PC-9 (cell line): ENCODE measurements around the gene AUTS2. TPM values are rescaled to one million over a fixed set of nuclear protein-coding genes. Genes with fewer than 3 reads are reported as not detected.

Source experiments
- BruUV-seq: library from RNA; stranded (reverse); fragments of 400-500 nt; replicated peaks from 2 replicates; lab custom pipeline; 2021; lab: Mats Ljungman, UMichigan
- CTCF ChIA-PET: fragments of 300-600 bp; sonication (Branson Sonifier 250); formaldehyde crosslinking; loops from one replicate; lab custom pipeline; 2022; ENCODE audit warnings: antibody characterized with exemption; lab: Charles Lee
- POLR2A ChIA-PET: fragments of 300-600 bp; sonication (Branson Sonifier 250); formaldehyde crosslinking; loops from one replicate; lab custom pipeline; 2022; ENCODE audit warnings: antibody characterized with exemption; ENCODE audit not compliant: unreplicated experiment; lab: Charles Lee
- DNase-seq, 2 experiments: peaks; one replicate each; pipeline versions ENCODE4 v3.0.0 to v3.0.0-alpha.2; 2015 to 2022; ENCODE audit warnings: mixed read lengths in 1 of 2
- H2AFZ ChIP-seq: fragments of 200-600 bp; sonication (generic); 2 replicates; pipeline ENCODE4 v1.8.1; 2017; ENCODE audit warnings: antibody characterized with exemption
- H3F3A ChIP-seq: fragments of 200-600 bp; sonication (generic); 2 replicates; pipeline ENCODE4 v1.8.1; 2017; ENCODE audit warnings: antibody characterized with exemption, mild to moderate bottlenecking, low read depth; ENCODE audit not compliant: insufficient read depth
- H3K27ac ChIP-seq: fragments of 200-600 bp; sonication (generic); 2 replicates; pipeline ENCODE4 v1.6.1; 2016; ENCODE audit warnings: mixed run types
- H3K27me3 ChIP-seq: fragments of 200-600 bp; sonication (generic); 2 replicates; pipeline ENCODE4 v1.6.1; 2016; ENCODE audit warnings: low read depth, mixed run types; ENCODE audit not compliant: insufficient read depth
- H3K36me3 ChIP-seq: fragments of 200-600 bp; sonication (generic); 2 replicates; pipeline ENCODE4 v1.6.1; 2016; ENCODE audit warnings: low read depth, mixed run types
- H3K4me1 ChIP-seq: fragments of 200-600 bp; sonication (generic); replicated peaks from 2 replicates; pipeline ENCODE4 v1.6.1; 2016; ENCODE audit warnings: mixed run types; ENCODE audit not compliant: insufficient read depth
- H3K4me2 ChIP-seq: fragments of 200-600 bp; sonication (generic); 2 replicates; pipeline ENCODE4 v1.6.1; 2017; ENCODE audit warnings: mixed run types
- H3K4me3 ChIP-seq: fragments of 200-600 bp; sonication (generic); 2 replicates; pipeline ENCODE4 v1.6.1; 2016; ENCODE audit warnings: mixed run types
- H3K79me2 ChIP-seq: fragments of 200-600 bp; sonication (generic); 2 replicates; pipeline ENCODE4 v1.6.1; 2017; ENCODE audit warnings: low read depth, mixed run types
- H3K9me2 ChIP-seq: fragments of 200-600 bp; sonication (generic); 2 replicates; pipeline ENCODE4 v1.8.1; 2017; ENCODE audit warnings: mild to moderate bottlenecking; ENCODE audit not compliant: insufficient read depth
- H3K9me3 ChIP-seq: fragments of 200-600 bp; sonication (generic); 2 replicates; pipeline ENCODE4 v1.8.1; 2016; ENCODE audit warnings: low read depth; ENCODE audit not compliant: insufficient read depth
- H4K20me1 ChIP-seq: fragments of 200-600 bp; sonication (generic); 2 replicates; pipeline ENCODE4 v1.8.1; 2017; ENCODE audit not compliant: insufficient read depth
- EZH2 ChIP-seq: fragments of 200-600 bp; sonication (generic); IDR thresholded peaks from 2 replicates; pipeline ENCODE4 v1.8.0; 2017; ENCODE audit warnings: antibody characterized with exemption, low read depth
- intact Hi-C: fragments of 100-400 bp; cut with micrococcal nuclease; formaldehyde crosslinking; loops from one replicate; pipeline ENCODE4 v1.10.0; 2022; ENCODE audit not compliant: unreplicated experiment
- total RNA-seq: library from RNA; stranded (reverse); gene quantifications from 2 replicates; pipeline ENCODE4 v1.2.3, GENCODE V29; 2021
- TF ChIP-seq, protein P1 (sequence below): fragments of 200-600 bp; sonication (generic); conservative IDR thresholded peaks from 2 replicates; pipeline ENCODE4 v1.6.1; 2017; ENCODE audit warnings: mixed run types, antibody characterized with exemption, mild to moderate bottlenecking, moderate library complexity

Gene AUTS2
- total RNA-seq, 1 experiment from 2014 or later: not detected

DNA sequence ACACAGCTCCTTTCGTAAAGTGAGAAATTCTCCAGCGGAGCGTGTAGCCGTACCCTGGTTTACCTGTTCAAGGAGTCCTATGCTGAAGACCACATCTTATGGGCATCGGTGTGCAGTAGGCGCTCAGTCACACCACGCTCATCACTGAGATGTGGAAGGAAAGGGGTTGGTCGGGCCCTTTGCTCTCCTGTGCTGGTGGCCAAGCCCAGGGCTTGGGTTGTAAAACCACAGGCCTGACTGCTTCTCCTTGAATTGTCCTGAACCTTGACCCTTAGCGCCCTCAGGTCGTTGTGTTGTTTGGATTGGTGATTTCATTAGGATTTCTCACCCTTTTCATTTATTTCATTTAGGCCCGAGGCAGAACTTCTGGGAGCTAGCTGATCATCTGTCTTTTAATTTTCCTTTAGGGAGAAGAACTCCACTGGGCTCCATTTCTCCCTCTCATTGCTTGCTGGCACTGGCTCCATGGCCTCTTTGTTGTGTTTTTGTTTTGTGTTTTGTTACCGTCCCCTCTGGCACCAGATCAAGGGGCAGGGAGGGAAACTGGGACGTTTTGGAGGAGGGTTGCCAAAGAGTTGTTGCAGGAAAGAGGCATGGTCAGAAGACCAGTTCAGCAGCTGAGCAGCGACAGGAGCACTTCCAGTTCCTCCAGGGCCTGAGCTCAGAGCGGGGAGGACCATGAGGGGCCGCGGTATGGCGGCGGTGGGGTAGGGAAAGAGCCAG is 1022.2 kb downstream of the AUTS2 start:
- Histone ChIP-seq H2AFZ (no peak overlapping the region), H4K20me1 (no peaks in the 10 kb centered on the region), H3K4me2 (no peak overlapping the region), H3K36me3 (no peaks in the 10 kb centered on the region), H3K9me2 (no peaks in the 10 kb centered on the region), H3F3A (no peaks in the 10 kb centered on the region), H3K27me3 (peaks cover 73% of the 10 kb centered on the region), H3K9me3 (no peaks in the 10 kb centered on the region), H3K4me3 (no peak overlapping the region), H3K27ac (no peak overlapping the region), H3K79me2 (no peaks in the 10 kb centered on the region), H3K4me1 (no peaks in the 10 kb centered on the region)
- no peak for DNase-seq
- ChIA-PET POLR2A (no interaction called here), CTCF (no interaction called here)
- intact Hi-C loops: no loop called here
- TF ChIP-seq, protein P1, sequence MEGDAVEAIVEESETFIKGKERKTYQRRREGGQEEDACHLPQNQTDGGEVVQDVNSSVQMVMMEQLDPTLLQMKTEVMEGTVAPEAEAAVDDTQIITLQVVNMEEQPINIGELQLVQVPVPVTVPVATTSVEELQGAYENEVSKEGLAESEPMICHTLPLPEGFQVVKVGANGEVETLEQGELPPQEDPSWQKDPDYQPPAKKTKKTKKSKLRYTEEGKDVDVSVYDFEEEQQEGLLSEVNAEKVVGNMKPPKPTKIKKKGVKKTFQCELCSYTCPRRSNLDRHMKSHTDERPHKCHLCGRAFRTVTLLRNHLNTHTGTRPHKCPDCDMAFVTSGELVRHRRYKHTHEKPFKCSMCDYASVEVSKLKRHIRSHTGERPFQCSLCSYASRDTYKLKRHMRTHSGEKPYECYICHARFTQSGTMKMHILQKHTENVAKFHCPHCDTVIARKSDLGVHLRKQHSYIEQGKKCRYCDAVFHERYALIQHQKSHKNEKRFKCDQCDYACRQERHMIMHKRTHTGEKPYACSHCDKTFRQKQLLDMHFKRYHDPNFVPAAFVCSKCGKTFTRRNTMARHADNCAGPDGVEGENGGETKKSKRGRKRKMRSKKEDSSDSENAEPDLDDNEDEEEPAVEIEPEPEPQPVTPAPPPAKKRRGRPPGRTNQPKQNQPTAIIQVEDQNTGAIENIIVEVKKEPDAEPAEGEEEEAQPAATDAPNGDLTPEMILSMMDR: no peak
- no peak for TF ChIP-seq EZH2
- no TSS peak for BruUV-seq

DNA sequence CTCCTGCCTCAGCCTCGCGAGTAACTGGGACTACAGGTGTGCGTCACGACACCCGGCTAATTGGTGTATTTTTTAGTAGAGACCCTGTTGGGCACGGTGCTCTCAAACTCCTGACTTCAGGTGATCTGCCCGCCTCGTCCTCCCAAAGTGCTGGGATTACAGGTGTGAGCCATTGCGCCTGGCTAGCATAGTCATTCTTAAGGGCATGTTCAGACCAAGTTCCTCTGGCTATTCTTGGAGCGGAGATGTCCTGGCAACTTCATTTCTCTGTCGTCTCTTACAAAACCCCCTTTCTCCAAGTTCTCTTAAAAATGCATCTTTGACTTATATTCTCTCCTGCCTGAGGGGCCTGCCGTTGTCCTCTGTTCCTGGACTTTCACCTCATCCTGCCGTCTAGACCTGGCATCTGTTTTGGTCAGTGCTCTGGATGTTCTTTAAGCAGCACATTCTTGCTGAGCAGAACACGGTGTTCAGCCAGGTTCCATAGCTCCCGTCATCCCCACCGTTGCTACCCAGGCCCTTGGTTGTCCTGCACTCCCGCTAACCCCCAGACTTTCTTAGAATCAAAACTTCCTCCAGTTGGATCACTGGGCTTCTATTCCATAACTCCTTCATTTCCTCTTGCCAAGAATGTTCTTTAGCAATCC is 1023.8 kb downstream of the AUTS2 start:
- TF ChIP-seq EZH2: no peak
- TF ChIP-seq, protein P1: no peak
- Histone ChIP-seq H3K9me2 (no peaks in the 10 kb centered on the region), H3K4me3 (no peak overlapping the region), H3K27me3 (peaks cover 61% of the 10 kb centered on the region), H3K36me3 (no peaks in the 10 kb centered on the region), H3K4me2 (no peak overlapping the region), H4K20me1 (no peaks in the 10 kb centered on the region), H3K27ac (no peak overlapping the region), H3K4me1 (no peaks in the 10 kb centered on the region), H2AFZ (no peak overlapping the region), H3F3A (no peaks in the 10 kb centered on the region), H3K79me2 (no peaks in the 10 kb centered on the region), H3K9me3 (no peaks in the 10 kb centered on the region)
- BruUV-seq: no TSS peak
- CTCF ChIA-PET: no interaction called here
- intact Hi-C loops: no loop called here
- POLR2A ChIA-PET: no interaction called here
- no peak for DNase-seq

DNA sequence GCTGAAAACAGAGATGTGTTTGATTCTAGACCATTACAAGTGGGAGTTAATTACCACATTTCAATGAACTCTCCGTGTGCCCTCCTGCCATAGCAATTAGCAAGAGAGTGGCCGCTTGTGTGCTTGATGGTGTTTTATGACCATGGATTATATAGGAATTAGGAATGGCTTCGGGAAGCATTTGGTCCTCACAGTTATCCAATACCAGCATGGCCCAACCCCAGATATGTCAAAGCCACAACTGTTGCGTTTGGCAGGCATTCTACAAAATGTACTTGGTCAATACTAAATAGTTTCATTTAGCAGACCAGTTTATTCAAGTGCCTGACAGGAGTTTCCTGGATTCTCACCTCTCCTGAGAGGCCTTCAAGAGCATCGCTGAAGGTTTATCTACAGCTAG is 1024.7 kb downstream of the AUTS2 start:
- H3K9me2 ChIP-seq: no peaks in the 10 kb centered on the region
- H3F3A ChIP-seq: no peaks in the 10 kb centered on the region
- CTCF ChIA-PET: no interaction called here
- intact Hi-C loops: no loop called here
- no peak overlapping the region for H3K4me2 ChIP-seq
- TF ChIP-seq, protein P1: no peak
- TF ChIP-seq EZH2: no peak
- no peak overlapping the region for H2AFZ ChIP-seq
- no peak for DNase-seq
- H3K79me2 ChIP-seq: no peaks in the 10 kb centered on the region
- POLR2A ChIA-PET: no interaction called here
- peaks cover 52% of the 10 kb centered on the region for H3K27me3 ChIP-seq
- H3K36me3 ChIP-seq: no peaks in the 10 kb centered on the region
- H3K4me1 ChIP-seq: no peaks in the 10 kb centered on the region
- no peaks in the 10 kb centered on the region for H3K9me3 ChIP-seq
- H3K4me3 ChIP-seq: no peak overlapping the region
- H4K20me1 ChIP-seq: no peaks in the 10 kb centered on the region
- BruUV-seq: no TSS peak
- H3K27ac ChIP-seq: no peak overlapping the region
